Muscle of leg (tissue), 11 donors: ENCODE measurements around the gene NOL7. TPM values are rescaled to one million over a fixed set of nuclear protein-coding genes. Genes with fewer than 3 reads are reported as not detected.
A peak's percentile ranks its signal among the peaks of the same experiment; 100 is the strongest.

Experiments
- DNase-seq: peaks from one replicate; pipeline ENCODE4 v3.0.0; 2013
- H3K27ac ChIP-seq: one replicate; pipeline ENCODE4 v1.5.1; 2013; ENCODE audit warnings: mild to moderate bottlenecking, low read length, control low read depth
- H3K27me3 ChIP-seq: one replicate; pipeline ENCODE4 v1.6.1; 2013; ENCODE audit warnings: low read length; ENCODE audit not compliant: control insufficient read depth, insufficient read depth
- H3K36me3 ChIP-seq: one replicate; pipeline ENCODE4 v1.6.1; 2013; ENCODE audit warnings: low read length; ENCODE audit not compliant: control insufficient read depth, insufficient read depth
- H3K4me1 ChIP-seq: one replicate; pipeline ENCODE4 v1.6.1; 2013; ENCODE audit warnings: low read length; ENCODE audit not compliant: control insufficient read depth, insufficient read depth
- H3K4me3 ChIP-seq: one replicate; pipeline ENCODE4 v1.5.1; 2013; ENCODE audit warnings: low read length, control low read depth
- H3K9me3 ChIP-seq: replicated peaks from 2 replicates; pipeline ENCODE4 v1.6.1; 2013; ENCODE audit warnings: low read depth, low read length; ENCODE audit not compliant: control insufficient read depth
- WGBS: methylation state at CpG from one replicate; pipeline ENCODE4 v1.1.5; 2013; ENCODE audit warnings: missing lambda C conversion rate; ENCODE audit not compliant: insufficient coverage; 5-methylcytosine and 5-hydroxymethylcytosine counted together
- polyA plus RNA-seq, 8 donors: library from polyadenylated mRNA; unstranded; fragments of 120-200 nt; gene quantifications; one replicate each; pipeline versions ENCODE4 v1.2.1 to v1.2.3, GENCODE V29; 2013; ENCODE audit warnings: inconsistent platforms in 1 of 8, low replicate concordance in 1 of 8; ENCODE audit not compliant: insufficient read length in 8 of 8, insufficient read depth in 1 of 8
- total RNA-seq: library from RNA; stranded (reverse); fragments of 120-200 nt; gene quantifications from one replicate; pipeline ENCODE4 v1.2.4, GENCODE V29; 2013

The NOL7 gene
- total and polyA plus RNA-seq, 9 donors = 49.7 to 69.0 (median 64.6) TPM

DNA sequence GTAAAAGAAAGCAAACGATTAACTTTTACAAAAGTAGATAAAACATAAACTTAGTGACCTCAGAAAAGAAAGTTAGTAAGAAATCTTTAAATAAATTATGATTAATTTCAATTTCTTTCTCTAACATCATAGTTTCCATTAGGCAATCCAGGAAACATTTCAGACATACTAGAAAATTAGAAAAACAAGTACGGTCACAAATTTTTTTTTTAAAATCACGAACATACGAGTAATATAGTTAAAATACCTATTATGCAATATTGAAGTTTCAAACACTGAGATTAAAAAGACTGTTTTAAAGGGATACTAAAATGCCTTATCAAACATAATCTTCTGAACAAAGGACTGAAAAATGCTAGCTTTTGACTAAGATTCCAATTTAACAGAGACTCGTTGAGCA is 26.2 kb downstream of the NOL7 start:
- no peaks in the 10 kb centered on the region for H3K4me1 ChIP-seq
- no CpG with 5 or more reads among the region's 5 CpGs for WGBS
- H3K4me3 ChIP-seq = no peak overlapping the region
- H3K27ac ChIP-seq = no peak overlapping the region
- H3K9me3 ChIP-seq = no peaks in the 10 kb centered on the region
- peaks cover 6% of the 10 kb centered on the region for H3K36me3 ChIP-seq
- H3K27me3 ChIP-seq = no peaks in the 10 kb centered on the region
- peak; percentile 44 for DNase-seq

DNA sequence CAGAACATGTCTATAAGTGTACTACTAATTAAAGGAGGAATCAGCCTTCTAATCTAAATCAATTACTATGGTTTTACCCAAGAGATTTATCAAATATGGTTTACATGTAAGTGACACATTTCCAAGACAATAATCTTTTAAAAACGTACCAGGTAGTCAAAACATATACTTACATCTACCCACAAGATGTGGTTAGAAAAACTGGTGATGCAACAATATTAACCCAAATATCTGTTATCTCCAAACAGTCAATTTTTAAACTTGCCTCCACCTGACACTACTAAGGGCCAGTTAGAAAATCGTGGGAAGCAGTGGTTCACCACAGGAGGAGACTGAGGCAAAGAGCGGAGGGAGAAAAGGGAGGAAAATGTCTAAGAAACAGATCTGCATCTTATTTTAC is 28.0 kb downstream of the NOL7 start:
- H3K27ac ChIP-seq = no peak overlapping the region
- WGBS = no CpG with 5 or more reads among the region's 3 CpGs
- no peaks in the 10 kb centered on the region for H3K27me3 ChIP-seq
- H3K4me1 ChIP-seq = no peaks in the 10 kb centered on the region
- H3K36me3 ChIP-seq = peaks cover 6% of the 10 kb centered on the region
- H3K4me3 ChIP-seq = no peak overlapping the region
- no peak for DNase-seq
- H3K9me3 ChIP-seq = no peaks in the 10 kb centered on the region

DNA sequence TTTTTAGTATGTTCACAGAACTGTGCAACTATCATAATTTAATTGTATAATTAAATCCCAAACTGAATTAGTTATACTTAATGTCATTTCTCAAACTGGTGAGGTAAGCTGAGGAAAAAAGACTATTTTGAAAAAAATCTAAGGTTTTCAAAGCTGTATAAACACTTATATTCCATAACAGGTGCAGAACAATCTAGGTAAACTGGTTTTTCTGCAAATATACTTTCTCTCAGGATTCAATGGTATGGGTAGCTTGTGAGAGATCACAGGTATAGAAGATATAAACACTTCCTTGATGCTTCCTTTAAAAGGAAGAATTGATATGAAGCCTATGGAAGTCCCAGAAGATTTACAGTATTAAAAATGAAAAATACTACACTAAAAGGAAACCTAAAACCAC is 33.7 kb downstream of the NOL7 start:
- no peak for DNase-seq
- Histone ChIP-seq H3K27me3 (no peaks in the 10 kb centered on the region), H3K9me3 (no peaks in the 10 kb centered on the region), H3K36me3 (peaks cover 4% of the 10 kb centered on the region), H3K4me1 (no peaks in the 10 kb centered on the region), H3K27ac (no peak overlapping the region), H3K4me3 (no peak overlapping the region)

DNA sequence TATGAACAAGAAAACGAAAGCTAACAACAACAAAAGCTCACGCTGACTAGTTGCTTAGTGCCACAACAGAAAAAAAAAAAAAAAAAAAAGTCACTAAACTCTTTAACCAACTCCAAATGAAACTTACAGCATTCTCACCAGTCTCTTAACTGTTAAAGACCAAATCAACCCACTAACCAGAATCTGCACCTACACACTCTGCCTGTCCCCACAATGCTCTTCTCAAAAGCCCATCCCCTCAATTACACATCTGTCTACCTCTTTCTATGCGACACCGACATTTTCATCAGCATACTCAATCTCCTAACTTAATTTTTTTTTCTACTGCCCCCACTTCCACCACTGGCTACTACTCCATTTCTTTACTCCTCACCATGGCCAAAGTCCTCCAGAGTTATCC is 34.3 kb downstream of the NOL7 start:
- Histone ChIP-seq H3K4me1 (no peaks in the 10 kb centered on the region), H3K9me3 (no peaks in the 10 kb centered on the region), H3K4me3 (no peak overlapping the region), H3K27me3 (no peaks in the 10 kb centered on the region), H3K36me3 (peaks cover 3% of the 10 kb centered on the region), H3K27ac (no peak overlapping the region)
- WGBS = 99% methylated on average over 4 of the region's 4 CpGs
- no peak for DNase-seq

DNA sequence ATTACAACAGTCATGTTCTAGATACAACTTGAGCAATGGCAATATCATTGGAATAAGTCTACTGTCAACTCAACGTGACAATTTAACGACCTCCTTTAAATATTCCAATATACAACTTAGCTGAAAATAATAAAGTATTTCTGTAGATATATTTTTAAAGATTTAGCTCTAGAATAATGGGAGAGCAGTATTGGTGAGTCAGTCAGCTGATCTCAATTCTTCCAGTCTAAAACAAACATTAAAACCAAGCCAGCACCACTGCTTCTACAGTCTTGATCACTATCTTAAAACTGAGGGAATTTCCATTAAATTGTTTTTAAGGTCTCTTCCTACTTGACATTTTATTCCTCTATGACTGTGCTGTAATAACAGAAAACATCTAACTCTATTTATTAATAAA is 38.2 kb downstream of the NOL7 start:
- no peaks in the 10 kb centered on the region for H3K27me3 ChIP-seq
- no peak for DNase-seq
- H3K4me3 ChIP-seq = no peak overlapping the region
- no peaks in the 10 kb centered on the region for H3K9me3 ChIP-seq
- no CpG with 5 or more reads among the region's 2 CpGs for WGBS
- peaks cover 5% of the 10 kb centered on the region for H3K36me3 ChIP-seq
- H3K27ac ChIP-seq = no peak overlapping the region
- H3K4me1 ChIP-seq = no peaks in the 10 kb centered on the region

DNA sequence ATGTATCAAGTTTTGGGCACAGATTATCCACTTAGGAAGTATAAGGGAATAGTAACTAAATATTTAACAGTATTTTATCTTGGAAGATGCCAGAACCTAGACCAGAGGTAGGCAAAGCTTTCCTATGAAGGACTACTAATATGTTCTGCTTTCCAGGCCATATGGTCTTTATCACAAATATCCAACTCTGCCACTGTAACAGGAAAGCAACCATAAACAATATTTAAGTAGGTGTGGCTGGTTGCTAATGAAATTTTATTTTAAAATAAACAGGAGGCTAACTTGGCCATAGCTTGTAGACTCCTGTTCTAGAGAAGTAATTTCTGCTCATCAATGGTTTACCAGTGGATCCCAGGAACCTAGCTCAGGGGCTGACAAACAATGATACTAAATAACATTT is 39.4 kb downstream of the NOL7 start:
- Histone ChIP-seq H3K9me3 (no peaks in the 10 kb centered on the region), H3K27me3 (no peaks in the 10 kb centered on the region), H3K4me1 (no peaks in the 10 kb centered on the region), H3K27ac (no peak overlapping the region), H3K4me3 (no peak overlapping the region), H3K36me3 (peaks cover 5% of the 10 kb centered on the region)
- no peak for DNase-seq

DNA sequence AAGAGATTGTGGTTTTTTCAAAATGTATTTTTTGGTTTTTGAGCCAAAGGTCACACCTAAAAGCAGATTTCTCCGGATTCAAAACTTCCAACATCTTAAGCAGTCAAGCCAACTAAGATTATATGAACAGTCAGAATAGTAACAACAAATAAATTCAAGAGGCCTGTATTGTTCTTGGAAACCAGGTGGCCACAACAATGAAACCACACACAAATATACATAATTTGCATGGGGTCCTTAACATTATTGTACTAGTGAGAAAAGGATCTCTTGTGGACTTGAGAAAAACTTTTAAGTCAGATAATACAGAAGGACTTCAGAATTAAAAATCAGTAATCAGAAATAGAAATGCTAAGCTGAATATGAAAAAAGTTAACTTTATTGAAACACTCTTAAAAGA is 40.6 kb downstream of the NOL7 start:
- Histone ChIP-seq H3K9me3 (no peaks in the 10 kb centered on the region), H3K4me1 (no peaks in the 10 kb centered on the region), H3K27ac (no peak overlapping the region), H3K36me3 (peaks cover 3% of the 10 kb centered on the region), H3K27me3 (no peaks in the 10 kb centered on the region), H3K4me3 (no peak overlapping the region)
- DNase-seq = no peak
- no CpG with 5 or more reads among the region's 1 CpG for WGBS

DNA sequence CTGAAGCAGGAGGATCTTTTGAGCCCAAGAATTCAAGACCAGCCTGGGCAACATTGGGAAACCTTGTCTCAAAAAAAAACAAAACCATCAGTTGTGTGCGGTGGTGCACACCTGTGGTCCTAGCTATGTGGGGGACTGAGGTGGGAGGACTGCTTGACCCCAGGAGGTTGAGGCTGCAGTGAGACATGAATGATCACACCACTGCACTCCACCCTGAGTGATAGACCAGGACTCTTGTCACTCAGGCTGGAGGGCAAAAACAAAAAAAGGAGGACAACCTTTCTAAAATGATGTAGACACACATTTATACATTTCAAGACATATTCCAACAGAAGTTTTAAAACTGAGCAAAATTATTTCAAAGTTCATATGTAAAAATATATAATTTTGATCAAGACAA is 45.1 kb downstream of the NOL7 start:
- Histone ChIP-seq H3K9me3 (no peaks in the 10 kb centered on the region), H3K4me3 (no peak overlapping the region), H3K27me3 (no peaks in the 10 kb centered on the region), H3K27ac (no peak overlapping the region), H3K4me1 (no peaks in the 10 kb centered on the region), H3K36me3 (no peaks in the 10 kb centered on the region)
- no peak for DNase-seq
- WGBS = no CpG with 5 or more reads among the region's 1 CpG

DNA sequence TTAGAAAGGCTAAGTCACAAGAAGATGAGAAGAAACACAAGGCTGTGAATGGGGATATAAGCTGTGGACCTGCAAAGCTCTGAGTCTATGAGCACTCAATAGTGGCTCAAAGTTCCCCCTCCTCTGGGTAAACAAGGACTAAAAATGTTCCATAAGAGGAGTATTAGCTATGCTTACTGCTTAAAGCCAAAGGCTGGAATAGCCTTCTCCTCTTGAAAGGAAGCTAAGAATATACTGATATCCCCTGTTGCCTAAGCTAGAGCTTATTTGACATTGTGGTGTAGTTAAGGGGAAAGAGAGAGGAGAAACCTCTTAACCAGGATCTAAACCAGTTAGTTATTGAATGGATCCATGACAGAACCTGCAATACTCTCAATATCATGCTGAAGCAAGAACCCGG is 45.8 kb downstream of the NOL7 start:
- WGBS = no CpG with 5 or more reads among the region's 1 CpG
- H3K4me3 ChIP-seq = no peak overlapping the region
- no peaks in the 10 kb centered on the region for H3K4me1 ChIP-seq
- no peak for DNase-seq
- no peaks in the 10 kb centered on the region for H3K36me3 ChIP-seq
- no peak overlapping the region for H3K27ac ChIP-seq
- no peaks in the 10 kb centered on the region for H3K27me3 ChIP-seq
- no peaks in the 10 kb centered on the region for H3K9me3 ChIP-seq

DNA sequence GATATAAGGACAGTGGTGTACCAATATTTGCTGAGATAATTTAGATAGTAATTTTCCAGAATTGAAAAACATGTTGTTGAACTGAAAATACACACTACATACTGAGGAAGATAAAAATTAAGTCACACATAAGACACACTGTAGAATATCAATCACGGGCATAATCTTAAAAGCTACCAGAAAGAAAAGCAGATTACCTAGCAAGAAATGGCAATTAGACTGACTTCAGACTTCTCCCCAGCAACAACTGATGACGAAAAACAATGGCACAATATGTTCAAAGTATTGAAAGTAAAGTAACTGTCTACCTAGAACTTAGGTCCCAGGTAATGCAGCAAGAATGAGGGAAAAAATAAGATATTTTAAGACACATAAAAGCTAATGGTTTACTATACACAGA is 46.5 kb downstream of the NOL7 start:
- Histone ChIP-seq H3K27me3 (no peaks in the 10 kb centered on the region), H3K36me3 (no peaks in the 10 kb centered on the region), H3K4me1 (no peaks in the 10 kb centered on the region), H3K9me3 (no peaks in the 10 kb centered on the region), H3K4me3 (no peak overlapping the region), H3K27ac (no peak overlapping the region)
- no CpG with 5 or more reads among the region's 2 CpGs for WGBS
- no peak for DNase-seq

DNA sequence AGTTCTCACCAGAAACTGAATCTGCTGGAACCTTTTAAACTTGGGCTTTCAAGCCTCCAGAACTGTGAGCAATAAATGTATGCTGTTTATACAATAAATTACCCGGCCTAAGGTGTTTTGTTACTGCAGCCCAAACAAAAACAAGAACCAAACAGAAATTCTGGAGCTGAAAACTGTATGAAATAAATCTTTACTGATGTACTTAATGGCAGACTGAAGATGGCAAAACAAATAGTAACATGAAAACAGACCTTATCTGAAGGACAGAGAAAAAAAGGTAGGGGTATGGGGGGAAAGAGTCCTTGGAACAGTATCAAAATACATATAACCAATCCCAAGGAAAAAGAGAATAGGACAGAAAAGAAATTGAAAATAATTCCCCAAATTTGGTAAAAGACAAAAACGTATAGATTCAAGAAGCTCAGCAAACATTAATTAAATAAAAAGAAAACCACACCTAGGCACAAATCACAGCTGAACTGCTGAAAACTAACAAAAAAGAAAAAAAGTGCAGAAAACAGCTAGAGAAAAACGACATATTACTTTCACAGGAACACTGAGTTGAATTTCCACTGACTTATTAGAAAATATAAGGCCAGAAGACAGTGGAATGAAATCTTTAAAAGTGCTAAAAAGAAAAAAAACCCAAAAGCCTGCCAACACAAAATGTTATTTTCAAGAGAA is 47.7 kb downstream of the NOL7 start:
- Histone ChIP-seq H3K4me3 (no peak overlapping the region), H3K9me3 (no peaks in the 10 kb centered on the region)
- DNase-seq = no peak

More for the DNA sequence above, 47.7 kb downstream of the NOL7 start:
- H3K27me3 ChIP-seq = no peaks in the 10 kb centered on the region
- no peaks in the 10 kb centered on the region for H3K36me3 ChIP-seq
- no CpG with 5 or more reads among the region's 3 CpGs for WGBS
- H3K4me1 ChIP-seq = no peaks in the 10 kb centered on the region
- no peak overlapping the region for H3K27ac ChIP-seq
